GM19395 (cell line): ENCODE results near the gene DRG2.

Source experiments
- ATAC-seq: cut with Tn5 transposase; IDR thresholded peaks from one replicate; pipeline ENCODE4 v1.9.1; 2021; ENCODE audit warnings: mild to moderate bottlenecking, moderate library complexity; ENCODE audit not compliant: unreplicated experiment

The DRG2 gene

DNA sequence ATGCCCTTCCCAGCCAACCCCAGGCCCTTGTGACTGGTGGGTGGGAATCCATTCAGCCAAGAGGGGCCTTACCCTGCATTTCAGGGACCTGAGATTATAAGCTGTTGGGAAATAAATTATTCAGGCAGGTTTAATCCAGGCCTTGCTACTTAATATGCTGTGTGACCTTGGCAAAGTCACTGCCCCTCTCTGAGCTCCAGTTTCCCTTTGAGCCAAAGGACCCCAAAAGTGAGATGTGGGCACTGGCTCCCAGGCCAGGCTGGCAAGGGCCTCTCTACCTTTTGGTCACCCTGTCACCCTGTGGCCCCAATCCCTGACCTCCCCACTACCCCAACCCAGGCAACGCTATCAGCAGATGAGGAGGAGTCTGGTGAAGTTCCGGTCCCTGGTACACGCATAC lies 54.7 kb downstream of the DRG2 start:
- no peak for ATAC-seq

DNA sequence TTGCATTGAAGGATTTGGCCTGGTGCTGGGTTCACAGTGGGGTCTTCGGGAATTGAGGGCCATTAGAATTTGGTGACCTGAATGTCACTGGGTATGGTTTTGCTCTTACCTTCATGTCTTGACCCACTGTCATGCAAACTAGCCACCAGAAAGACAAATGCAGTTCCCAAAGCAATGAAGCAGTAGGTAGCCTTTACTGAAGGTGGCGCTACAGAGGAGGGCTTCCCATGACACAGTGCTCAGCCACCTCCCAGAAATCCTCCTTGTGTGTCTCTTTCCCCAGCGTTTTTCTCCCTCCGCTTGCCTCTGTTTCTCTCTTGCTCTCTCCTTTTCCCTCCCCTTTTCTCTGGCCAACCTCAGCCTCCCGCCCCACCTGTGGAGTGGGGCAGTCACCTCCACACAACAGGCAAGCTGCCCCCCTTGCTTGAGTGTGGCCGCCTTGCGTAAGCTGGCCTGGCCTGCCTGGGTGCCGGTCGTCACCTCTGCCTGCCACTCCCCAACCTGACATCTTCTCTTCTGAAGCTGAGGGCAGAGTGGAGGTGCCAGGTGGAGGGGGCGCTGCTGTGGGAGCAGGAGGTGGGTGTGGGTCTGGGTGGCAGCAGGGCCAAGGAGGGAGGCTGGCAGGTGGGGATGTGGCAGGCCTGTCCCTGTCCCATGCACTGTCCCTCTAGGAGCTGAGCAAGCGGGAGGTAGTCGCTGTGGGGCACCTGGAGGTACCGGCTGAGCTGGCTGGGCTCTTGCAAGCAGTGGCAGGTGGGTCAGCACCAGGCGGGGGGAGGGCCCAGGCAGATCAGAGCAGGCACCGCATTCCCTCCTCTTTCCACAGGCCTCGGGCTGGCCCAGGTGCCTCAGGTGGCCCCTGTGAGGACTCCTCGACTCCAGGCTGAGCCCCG lies 55.5 kb downstream of the DRG2 start:
- no peak for ATAC-seq

DNA sequence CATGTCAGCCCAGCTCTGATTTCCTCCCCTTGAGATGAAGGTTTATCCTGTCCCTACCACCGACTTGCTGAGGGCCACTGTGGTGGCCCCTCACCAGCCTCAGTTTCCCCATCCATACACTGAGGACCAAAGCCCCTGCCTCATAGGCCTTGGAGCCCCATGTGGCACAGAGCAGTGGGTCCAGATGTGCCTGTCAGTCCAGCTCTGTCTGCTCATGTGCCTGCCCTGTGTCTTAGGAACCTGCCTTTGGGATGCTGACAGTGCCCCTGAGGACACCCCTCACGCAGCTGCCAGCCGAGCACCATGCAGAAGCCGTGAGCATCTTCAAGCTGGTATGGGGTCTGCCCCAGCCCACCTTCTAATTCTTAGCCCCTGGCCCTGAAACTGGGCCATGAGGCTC lies 56.5 kb downstream of the DRG2 start:
- ATAC-seq: no peak

DNA sequence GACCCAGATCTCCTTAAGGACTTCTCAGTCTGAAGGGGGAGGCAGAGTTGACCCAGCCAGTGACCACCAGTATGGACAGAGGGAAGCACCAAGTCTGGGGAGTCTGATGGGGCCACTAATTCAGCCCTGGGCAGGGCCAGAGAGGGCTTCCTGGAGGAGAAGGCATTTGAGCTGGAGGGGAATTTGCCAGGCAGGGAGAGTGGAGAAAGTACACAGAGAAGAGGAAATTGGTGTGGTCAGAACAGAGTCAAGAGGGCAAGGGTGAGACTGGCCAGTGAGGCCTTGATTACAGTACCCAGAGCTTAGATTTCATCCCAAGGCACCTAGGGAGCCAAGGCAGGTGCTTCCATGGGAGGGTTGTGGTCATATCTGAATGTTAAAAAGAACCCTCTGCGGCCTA lies 57.1 kb downstream of the DRG2 start:
- ATAC-seq: no peak

DNA sequence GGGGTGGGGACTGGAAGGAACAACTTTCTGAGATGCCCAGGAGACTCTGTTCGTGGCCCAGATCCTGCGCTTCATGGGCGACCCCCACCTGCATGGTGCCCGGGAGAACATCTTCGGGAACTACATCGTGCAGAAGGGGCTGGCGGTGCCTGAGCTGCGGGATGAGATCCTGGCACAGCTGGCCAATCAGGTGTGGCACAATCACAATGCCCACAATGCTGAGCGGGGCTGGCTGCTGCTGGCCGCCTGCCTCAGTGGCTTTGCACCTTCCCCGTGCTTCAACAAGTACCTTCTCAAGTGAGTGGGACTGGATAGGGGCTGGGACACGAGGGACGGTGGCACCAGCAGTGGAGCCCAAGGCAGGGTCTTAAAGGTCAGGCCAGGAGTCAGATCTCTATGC lies 58.1 kb downstream of the DRG2 start:
- no peak for ATAC-seq

DNA sequence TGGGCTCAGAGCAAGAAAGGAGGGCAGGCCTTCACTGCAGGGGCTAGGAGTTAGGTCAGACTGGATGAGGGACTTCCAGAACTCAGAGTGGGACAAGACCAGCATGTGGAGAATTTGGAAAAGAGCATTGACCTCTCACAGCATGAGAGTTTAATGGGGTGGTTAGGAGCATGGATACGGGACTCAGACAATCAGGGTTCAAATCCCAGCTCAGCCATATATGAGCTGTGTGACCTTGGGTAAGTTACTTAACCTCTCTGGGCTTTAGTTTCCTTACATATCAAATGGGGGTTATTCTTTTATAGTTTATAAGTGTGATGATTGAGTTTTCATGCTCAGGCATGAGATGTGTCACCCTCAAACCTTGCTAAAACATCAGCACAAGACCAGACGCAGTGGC lies 58.5 kb downstream of the DRG2 start:
- no peak for ATAC-seq

DNA sequence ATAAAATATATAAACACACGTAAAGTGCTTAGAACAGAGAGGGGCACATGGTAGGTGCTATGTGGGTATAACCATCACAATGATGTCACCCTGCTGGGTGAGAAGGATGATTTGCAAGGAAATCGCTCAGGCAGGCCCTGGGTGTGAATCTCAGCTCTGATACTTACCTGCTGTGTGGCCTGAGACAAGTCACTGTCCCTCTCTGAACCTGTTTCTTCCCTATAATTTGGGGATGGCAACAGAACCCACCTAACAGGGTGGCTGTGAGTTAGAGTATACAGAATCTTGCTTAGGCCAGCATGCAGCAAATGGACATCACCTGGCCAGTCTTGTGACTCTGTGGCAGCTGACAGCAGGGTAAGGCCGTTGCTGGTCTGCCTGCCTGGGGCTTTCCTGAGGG lies 59.2 kb downstream of the DRG2 start:
- ATAC-seq: no peak

DNA sequence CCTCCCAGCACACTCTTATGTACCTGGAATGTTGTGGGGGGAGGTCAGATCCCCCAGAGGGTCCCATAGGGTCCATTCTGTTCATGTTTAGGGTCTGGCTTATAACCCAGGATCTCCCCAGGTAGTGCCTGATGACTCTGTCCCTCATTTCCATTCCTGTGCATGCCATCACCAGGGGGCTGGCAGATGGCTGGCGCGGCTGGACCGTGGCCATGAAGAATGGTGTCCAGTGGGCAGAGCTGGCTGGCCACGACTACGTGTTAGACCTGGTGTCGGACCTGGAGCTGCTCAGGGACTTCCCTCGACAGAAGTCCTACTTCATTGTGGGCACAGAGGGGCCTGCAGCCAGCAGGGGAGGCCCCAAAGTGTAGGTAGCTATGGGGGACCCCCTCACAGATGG lies 60.8 kb downstream of the DRG2 start:
- ATAC-seq: no peak

DNA sequence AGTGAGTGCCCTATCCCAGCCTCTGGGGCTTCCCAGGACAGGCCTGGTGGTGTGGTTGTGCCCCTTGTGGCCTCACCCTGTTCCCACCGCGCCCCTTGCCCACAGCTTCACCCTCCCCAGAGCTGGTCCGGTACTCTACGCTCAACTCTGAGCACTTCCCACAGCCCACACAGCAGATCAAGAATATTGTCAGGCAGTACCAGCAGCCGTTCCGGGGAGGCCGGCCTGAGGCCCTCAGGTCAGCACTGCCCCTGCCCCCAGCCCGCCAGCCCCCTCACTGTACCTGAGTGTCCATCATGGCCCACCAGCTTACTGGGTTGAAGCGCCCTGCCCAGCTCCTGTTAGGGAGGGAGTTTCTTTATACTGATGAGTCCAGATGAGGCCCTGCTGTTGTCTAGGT lies 63.5 kb downstream of the DRG2 start:
- no peak for ATAC-seq

DNA sequence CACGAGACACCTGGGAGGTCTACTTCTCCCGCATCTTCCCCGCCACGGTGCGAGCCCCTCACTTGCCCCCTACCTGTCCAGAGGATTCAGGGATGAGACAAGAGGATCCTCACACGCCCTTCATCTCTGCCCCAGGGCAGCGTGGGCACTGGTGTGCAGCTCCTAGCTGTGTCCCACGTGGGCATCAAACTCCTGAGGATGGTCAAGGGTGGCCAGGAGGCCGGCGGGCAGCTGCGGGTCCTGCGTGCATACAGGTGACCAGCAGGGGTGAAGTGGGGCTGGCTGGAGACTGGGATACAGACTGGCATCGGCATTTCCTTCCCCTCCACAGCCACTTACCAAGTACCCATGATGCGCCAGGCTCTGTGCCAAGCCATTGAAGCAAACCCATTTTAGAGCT lies 67.4 kb downstream of the DRG2 start:
- no peak for ATAC-seq

DNA sequence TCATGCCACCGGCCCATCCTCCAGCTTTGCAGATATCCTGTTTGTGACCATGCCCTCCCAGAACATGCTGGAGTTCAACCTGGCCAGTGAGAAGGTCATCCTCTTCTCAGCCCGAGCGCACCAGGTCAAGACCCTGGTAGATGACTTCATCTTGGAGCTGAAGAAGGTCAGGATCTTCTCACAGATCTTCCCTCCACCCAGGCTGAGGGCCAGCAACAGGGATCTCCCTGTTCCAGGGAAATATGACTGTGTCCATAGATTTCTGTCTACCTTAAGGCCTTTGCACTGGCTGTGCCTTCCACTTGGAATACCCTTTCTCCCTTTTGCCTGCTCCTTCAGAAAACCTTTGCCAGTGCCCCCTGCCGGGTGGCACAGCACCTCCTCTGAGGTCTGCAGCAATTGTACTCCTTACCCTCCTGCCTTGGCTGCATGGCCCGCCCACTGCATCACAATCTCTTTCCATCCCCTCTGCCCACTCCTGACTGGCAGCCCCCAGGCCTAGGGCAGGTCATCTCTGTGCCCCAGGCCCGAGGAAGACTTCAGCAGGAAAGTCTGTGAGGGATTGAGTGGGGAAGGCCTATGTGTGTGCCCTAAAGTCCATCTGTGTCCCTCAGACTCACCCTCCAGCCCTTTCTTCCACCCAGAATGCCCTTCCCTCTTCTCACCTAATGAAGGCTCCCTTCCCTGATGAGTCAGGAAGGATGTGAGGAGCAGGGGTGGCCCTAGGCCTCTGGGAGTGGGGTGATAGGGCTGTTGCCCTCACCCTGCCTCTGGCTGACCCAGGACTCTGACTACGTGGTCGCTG lies 68.6 kb downstream of the DRG2 start:
- no peak for ATAC-seq

DNA sequence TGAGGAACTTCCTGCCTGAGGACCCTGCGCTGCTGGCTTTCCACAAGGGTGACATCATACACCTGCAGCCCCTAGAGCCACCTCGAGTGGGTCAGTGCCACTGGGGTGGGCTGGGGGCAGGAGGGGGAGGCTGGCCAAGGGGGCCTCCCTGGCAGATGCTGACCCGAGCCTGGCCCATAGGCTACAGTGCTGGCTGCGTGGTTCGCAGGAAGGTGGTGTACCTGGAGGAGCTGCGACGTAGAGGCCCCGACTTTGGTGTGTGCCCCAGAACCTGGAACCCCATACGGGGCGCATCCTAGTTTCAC lies 69.2 kb downstream of the DRG2 start:
- no peak for ATAC-seq
